Measurements from ENCODE around the gene FOXP1.

Gene FOXP1

DNA sequence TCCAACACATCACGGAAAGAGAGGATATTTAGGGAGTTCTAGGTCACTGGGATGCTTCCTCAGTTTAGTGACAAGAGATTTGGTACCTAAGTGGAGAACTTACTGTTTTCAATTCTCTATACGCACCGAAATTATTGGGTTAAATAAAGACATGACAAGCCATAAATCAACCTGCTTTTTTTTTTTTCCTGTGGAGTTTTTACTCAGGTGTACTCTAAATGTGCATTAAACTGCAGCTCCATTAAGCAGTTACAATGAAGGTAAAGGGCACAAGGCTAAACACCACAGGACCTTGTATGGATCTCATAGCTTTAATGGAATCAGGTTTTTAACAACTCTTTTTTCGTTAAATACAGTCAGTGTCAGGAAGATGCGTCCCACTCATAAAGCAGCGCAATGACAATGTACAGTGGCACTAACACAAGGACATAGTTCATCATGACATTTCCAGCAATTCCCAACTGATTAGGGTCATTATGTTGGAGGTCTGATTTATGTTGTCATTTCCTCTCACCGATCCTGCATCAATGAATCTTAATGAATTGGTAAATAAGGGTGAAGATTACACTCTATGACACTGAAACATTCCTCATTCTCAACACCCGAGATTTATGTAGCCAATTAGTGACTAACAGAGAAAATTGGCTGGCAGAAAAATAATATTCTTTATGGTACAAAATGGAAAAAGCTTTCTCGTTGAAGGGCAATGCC is 355.2 kb downstream of the FOXP1 start:
- no peaks in the 10 kb centered on the region for H3K4me1 ChIP-seq
- TF ChIP-seq, protein P1, sequence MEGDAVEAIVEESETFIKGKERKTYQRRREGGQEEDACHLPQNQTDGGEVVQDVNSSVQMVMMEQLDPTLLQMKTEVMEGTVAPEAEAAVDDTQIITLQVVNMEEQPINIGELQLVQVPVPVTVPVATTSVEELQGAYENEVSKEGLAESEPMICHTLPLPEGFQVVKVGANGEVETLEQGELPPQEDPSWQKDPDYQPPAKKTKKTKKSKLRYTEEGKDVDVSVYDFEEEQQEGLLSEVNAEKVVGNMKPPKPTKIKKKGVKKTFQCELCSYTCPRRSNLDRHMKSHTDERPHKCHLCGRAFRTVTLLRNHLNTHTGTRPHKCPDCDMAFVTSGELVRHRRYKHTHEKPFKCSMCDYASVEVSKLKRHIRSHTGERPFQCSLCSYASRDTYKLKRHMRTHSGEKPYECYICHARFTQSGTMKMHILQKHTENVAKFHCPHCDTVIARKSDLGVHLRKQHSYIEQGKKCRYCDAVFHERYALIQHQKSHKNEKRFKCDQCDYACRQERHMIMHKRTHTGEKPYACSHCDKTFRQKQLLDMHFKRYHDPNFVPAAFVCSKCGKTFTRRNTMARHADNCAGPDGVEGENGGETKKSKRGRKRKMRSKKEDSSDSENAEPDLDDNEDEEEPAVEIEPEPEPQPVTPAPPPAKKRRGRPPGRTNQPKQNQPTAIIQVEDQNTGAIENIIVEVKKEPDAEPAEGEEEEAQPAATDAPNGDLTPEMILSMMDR (IDR thresholded peaks at IDR 0.05): no peak
- no peaks in the 10 kb centered on the region for H3K36me3 ChIP-seq (ENCODE audit: control insufficient read depth, insufficient read depth, low read length)
- no peaks in the 10 kb centered on the region for H3K79me2 ChIP-seq
- H3K4me3 ChIP-seq (ENCODE audit: low read depth, low read length): no peak overlapping the region
- no peaks in the 10 kb centered on the region for H3K27me3 ChIP-seq (ENCODE audit: control insufficient read depth, insufficient read depth, low read length)
- H3K9ac ChIP-seq: no peak overlapping the region
- no peaks in the 10 kb centered on the region for H3K9me3 ChIP-seq (ENCODE audit: control insufficient read depth, low read length)
- no peak overlapping the region for H3K27ac ChIP-seq
- no peak overlapping the region for H3K4me2 ChIP-seq (ENCODE audit: low read length)
- no peak overlapping the region for H2AFZ ChIP-seq

DNA sequence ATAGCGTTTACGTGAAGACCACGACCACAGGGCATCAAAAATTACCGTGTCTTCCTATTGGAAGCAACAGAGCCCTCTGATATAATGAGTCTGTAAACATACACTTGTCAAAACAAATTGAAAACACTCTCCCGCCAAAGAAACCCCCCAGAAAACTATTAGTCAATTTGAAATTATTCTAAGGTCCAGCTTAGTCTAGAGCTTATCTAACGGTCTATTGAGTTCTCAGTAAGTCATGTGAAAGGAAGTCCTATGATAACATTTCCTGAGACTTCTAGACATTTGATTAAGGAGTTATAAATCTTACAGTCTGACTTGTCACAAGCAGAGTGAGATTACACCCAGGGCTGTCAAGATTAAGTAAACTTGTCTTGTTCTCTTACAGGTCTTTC is 356.3 kb downstream of the FOXP1 start:
- Histone ChIP-seq H3K4me2 (ENCODE audit: low read length) (no peak overlapping the region), H3K9ac (no peak overlapping the region), H3K79me2 (no peaks in the 10 kb centered on the region), H3K4me3 (ENCODE audit: low read depth, low read length) (no peak overlapping the region), H3K27me3 (ENCODE audit: control insufficient read depth, insufficient read depth, low read length) (no peaks in the 10 kb centered on the region), H3K36me3 (ENCODE audit: control insufficient read depth, insufficient read depth, low read length) (no peaks in the 10 kb centered on the region), H2AFZ (no peak overlapping the region), H3K27ac (no peak overlapping the region), H3K4me1 (no peaks in the 10 kb centered on the region), H3K9me3 (ENCODE audit: control insufficient read depth, low read length) (no peaks in the 10 kb centered on the region)
- TF ChIP-seq, protein P1 (IDR thresholded peaks at IDR 0.05): no peak

DNA sequence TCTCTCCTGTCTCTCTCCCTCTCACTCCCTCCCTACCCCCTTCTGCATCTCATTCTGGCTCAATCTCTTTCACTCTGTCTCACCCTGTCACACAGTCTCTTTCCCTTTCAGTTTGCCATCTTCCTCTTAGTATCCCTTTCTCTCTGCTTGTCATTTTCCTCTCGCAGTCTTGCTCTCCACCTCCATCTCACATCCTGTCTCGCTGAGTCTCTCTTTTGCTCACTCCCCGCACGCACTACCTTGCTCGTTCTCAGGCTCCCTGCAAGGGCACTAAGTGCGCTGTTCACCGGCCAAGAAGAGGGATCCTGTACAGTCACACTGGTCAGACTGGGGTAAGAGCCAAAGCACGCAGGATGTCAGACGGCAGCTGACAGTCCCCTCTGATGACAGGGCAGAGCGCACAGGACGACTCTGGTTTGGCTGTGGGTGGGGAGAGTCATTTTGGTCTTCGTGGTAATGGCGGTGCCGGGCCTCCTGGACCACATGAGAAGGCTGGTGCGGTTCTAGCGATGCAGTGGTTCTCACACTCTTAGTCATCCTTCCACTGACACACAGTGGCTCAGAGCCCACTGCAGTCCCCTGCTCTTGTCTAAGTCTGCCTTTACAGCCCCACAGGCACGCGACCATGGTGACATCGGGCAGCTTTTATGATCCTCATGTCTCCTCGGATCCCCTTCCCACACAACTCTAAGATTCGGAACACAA is 356.8 kb downstream of the FOXP1 start:
- no peaks in the 10 kb centered on the region for H3K27me3 ChIP-seq (ENCODE audit: control insufficient read depth, insufficient read depth, low read length)
- no peaks in the 10 kb centered on the region for H3K4me1 ChIP-seq
- no peaks in the 10 kb centered on the region for H3K36me3 ChIP-seq (ENCODE audit: control insufficient read depth, insufficient read depth, low read length)
- no peak overlapping the region for H3K4me2 ChIP-seq (ENCODE audit: low read length)
- H2AFZ ChIP-seq: no peak overlapping the region
- H3K9ac ChIP-seq: no peak overlapping the region
- TF ChIP-seq, protein P1 (IDR thresholded peaks at IDR 0.05): no peak
- no peaks in the 10 kb centered on the region for H3K9me3 ChIP-seq (ENCODE audit: control insufficient read depth, low read length)
- no peak overlapping the region for H3K27ac ChIP-seq
- no peak overlapping the region for H3K4me3 ChIP-seq (ENCODE audit: low read depth, low read length)
- H3K79me2 ChIP-seq: no peaks in the 10 kb centered on the region

DNA sequence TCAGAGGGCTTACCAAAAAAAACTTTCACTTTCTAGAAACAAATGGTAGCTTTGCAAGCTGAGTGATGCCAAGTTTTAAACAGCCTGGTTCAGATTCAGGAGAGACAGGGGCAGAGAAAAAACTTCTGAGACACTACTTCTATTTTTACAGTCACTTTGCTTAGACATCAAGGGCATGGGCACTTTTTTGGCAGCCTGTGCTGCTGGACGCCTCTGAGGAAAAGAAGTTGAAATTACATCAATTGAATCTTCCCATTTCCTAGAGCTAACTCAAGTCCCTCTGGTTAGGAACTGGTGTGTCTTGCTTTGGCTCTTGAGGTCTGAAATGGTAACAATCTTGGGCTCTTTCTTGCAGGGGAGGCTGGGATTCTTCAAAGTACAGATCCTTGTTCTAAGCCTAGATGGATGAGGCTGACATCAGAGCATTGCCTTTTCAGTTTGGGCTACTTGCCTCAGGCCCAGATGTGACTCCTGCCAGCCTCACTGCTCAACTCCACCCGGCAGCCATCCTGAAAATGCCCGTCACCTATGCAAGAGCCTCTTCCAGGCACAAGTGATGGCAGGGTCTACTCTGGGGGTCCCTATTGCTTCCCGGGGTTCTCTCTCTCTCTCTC is 357.5 kb downstream of the FOXP1 start:
- no peak overlapping the region for H3K4me3 ChIP-seq (ENCODE audit: low read depth, low read length)
- no peaks in the 10 kb centered on the region for H3K9me3 ChIP-seq (ENCODE audit: control insufficient read depth, low read length)
- no peak overlapping the region for H2AFZ ChIP-seq
- H3K27me3 ChIP-seq (ENCODE audit: control insufficient read depth, insufficient read depth, low read length): no peaks in the 10 kb centered on the region
- TF ChIP-seq, protein P1 (IDR thresholded peaks at IDR 0.05): no peak
- no peak overlapping the region for H3K9ac ChIP-seq
- H3K4me1 ChIP-seq: no peaks in the 10 kb centered on the region
- no peak overlapping the region for H3K4me2 ChIP-seq (ENCODE audit: low read length)
- no peaks in the 10 kb centered on the region for H3K79me2 ChIP-seq
- H3K27ac ChIP-seq: no peak overlapping the region
- H3K36me3 ChIP-seq (ENCODE audit: control insufficient read depth, insufficient read depth, low read length): no peaks in the 10 kb centered on the region

Data from parathyroid adenoma (tissue), 2 donors.